K562 (cell line): ENCODE results near the gene C17orf75. TPM values are rescaled to one million over a fixed set of nuclear protein-coding genes. Genes with fewer than 3 reads are reported as not detected.
A peak's percentile ranks its signal among the peaks of the same experiment; 100 is the strongest.

Experiments
- CEBPG ChIP-seq, 3 experiments: fragments of 200-800 bp in 1 of 3; sonication (Bioruptor generic) in 1 of 3; sonication (generic) in 1 of 3; formaldehyde crosslinking in 1 of 3; IDR thresholded peaks in 2 of 3; conservative IDR thresholded peaks in 1 of 3; 2 replicates each; pipeline versions ENCODE4 v1.6.1 to v1.8.0; 2016 to 2022; ENCODE audit warnings: missing compliant biosample characterization in 2 of 3, missing genetic modification characterization in 2 of 3, mild to moderate bottlenecking in 1 of 3, missing genetic modification reagents in 1 of 3
- CSDE1 ChIP-seq, 2 experiments: fragments of 450-650 bp; IDR thresholded peaks; 2 replicates each; pipeline ENCODE4 v1.6.1; 2016; ENCODE audit warnings: mild to moderate bottlenecking in 1 of 2
- DPF2 ChIP-seq: fragments of 450-650 bp; IDR thresholded peaks from 2 replicates; pipeline ENCODE4 v1.6.1; 2016
- GATA2 ChIP-seq: sonication (generic); formaldehyde crosslinking; IDR thresholded peaks from 2 replicates; pipeline ENCODE4 v1.4.0; 2020; ENCODE audit warnings: mild to moderate bottlenecking, missing genetic modification reagents
- MBD2 ChIP-seq: sonication (generic); IDR thresholded peaks from 2 replicates; pipeline ENCODE4 v1.6.1; 2016; ENCODE audit warnings: low read depth, borderline replicate concordance
- MEF2D ChIP-seq: conservative IDR thresholded peaks from 2 replicates; pipeline ENCODE4 v1.6.1; 2016; ENCODE audit warnings: low read depth, missing genetic modification characterization, missing compliant biosample characterization
- NR3C1 ChIP-seq: sonication (generic); formaldehyde crosslinking; IDR thresholded peaks from 2 replicates; pipeline ENCODE4 v1.8.1; 2022; ENCODE audit warnings: missing genetic modification reagents
- RAD21 ChIP-seq, 2 experiments: fragments of 250-450 bp in 1 of 2; fragments of 450-650 bp in 1 of 2; sonication (Bioruptor Pico) in 1 of 2; formaldehyde crosslinking in 1 of 2; IDR thresholded peaks in 1 of 2; conservative IDR thresholded peaks in 1 of 2; 2 replicates each; pipeline versions ENCODE4 v1.4.0 to v1.8.0; 2020 to 2022; ENCODE audit warnings: mild to moderate bottlenecking in 2 of 2, moderate library complexity in 1 of 2
- RBM34 ChIP-seq: fragments of 200-400 bp; formaldehyde crosslinking; IDR thresholded peaks from 2 replicates; pipeline ENCODE4 v1.6.1; 2018; ENCODE audit warnings: low read length, borderline replicate concordance; ENCODE audit not compliant: insufficient read depth
- RFX5 ChIP-seq: IDR thresholded peaks from 2 replicates; pipeline ENCODE4 v1.6.1; 2011; ENCODE audit warnings: low read depth, mild to moderate bottlenecking, improper control_type of control experiment, low read length
- SMC3 ChIP-seq: conservative IDR thresholded peaks from 2 replicates; pipeline ENCODE4 v1.6.1; 2011; ENCODE audit warnings: low read depth, low read length, improper control_type of control experiment; ENCODE audit not compliant: insufficient read depth
- SP1 ChIP-seq: sonication (generic); formaldehyde crosslinking; IDR thresholded peaks from 2 replicates; pipeline ENCODE4 v1.8.1; 2022; ENCODE audit warnings: mild to moderate bottlenecking, missing genetic modification reagents
- TAF7 ChIP-seq: fragments of 450-650 bp; IDR thresholded peaks from 2 replicates; pipeline ENCODE4 v1.6.1; 2016; ENCODE audit warnings: missing genetic modification characterization, missing compliant biosample characterization
- THRAP3 ChIP-seq: fragments of 450-650 bp; IDR thresholded peaks from 2 replicates; pipeline ENCODE4 v1.6.1; 2016; ENCODE audit warnings: mild to moderate bottlenecking, inconsistent platforms, borderline replicate concordance
- ZFPM2 ChIP-seq: fragments of 250-450 bp; sonication (Bioruptor Pico); IDR thresholded peaks from 2 replicates; pipeline ENCODE4 v1.5.1; 2022; ENCODE audit warnings: mild to moderate bottlenecking
- ZFX ChIP-seq: sonication (generic); formaldehyde crosslinking; IDR thresholded peaks from 2 replicates; pipeline ENCODE4 v1.8.0; 2022; ENCODE audit warnings: mild to moderate bottlenecking, missing genetic modification reagents, moderate library complexity
- polyA plus RNA-seq, 8 experiments: library from polyadenylated mRNA; depleted of rRNA in 4 of 8; stranded (reverse) in 5 of 8; unstranded in 3 of 8; fragments of >200 nt; fragmentation: Nextera tagmentation in 2 of 8; fragmentation: Illumina TruSeq in 1 of 8; extraction: Ambion mirVana in 2 of 8; extraction: Trizol in 1 of 8; gene quantifications; 2 replicates each; pipeline versions ENCODE4 v1.2.1 to v1.2.3, GENCODE V29; 2011 to 2014; ENCODE audit warnings: inconsistent platforms in 1 of 8, missing spikeins in 1 of 8
- total RNA-seq, 7 experiments: library from RNA; depleted of rRNA in 6 of 7; stranded (reverse); fragments of >200 nt in 6 of 7; fragmentation: Illumina TruSeq in 2 of 7; extraction: Trizol in 2 of 7; gene quantifications; 2 replicates each; pipeline versions ENCODE4 v1.2.1 to v1.2.3, GENCODE V29; 2011 to 2021; ENCODE audit warnings: low replicate concordance in 1 of 7
- TF ChIP-seq, protein P1 (sequence below): fragments of 250-450 bp; sonication (Bioruptor Pico); IDR thresholded peaks from 2 replicates; pipeline ENCODE4 v1.8.0; 2021; ENCODE audit warnings: moderate library complexity, mild to moderate bottlenecking, inconsistent platforms
- TF ChIP-seq, protein P2 (sequence below), 2 experiments: fragments of 200-800 bp in 1 of 2; sonication (Bioruptor generic) in 1 of 2; sonication (generic) in 1 of 2; formaldehyde crosslinking in 1 of 2; IDR thresholded peaks in 1 of 2; conservative IDR thresholded peaks in 1 of 2; 2 replicates each; pipeline versions ENCODE4 v1.5.0 to v1.6.1; 2016 to 2020; ENCODE audit warnings: missing compliant biosample characterization in 1 of 2, missing genetic modification characterization in 1 of 2, missing genetic modification reagents in 1 of 2
- TF ChIP-seq, protein P3 (sequence below): sonication (generic); formaldehyde crosslinking; IDR thresholded peaks from 2 replicates; pipeline ENCODE4 v1.4.0; 2020; ENCODE audit warnings: mild to moderate bottlenecking, missing genetic modification reagents

Gene C17orf75
- total and polyA plus RNA-seq, 9 of the 15 experiments (the other 6 are each of a cell fraction or from before 2014, with no cell fraction given): 15.5 to 55.7 (median 18.5) TPM

DNA sequence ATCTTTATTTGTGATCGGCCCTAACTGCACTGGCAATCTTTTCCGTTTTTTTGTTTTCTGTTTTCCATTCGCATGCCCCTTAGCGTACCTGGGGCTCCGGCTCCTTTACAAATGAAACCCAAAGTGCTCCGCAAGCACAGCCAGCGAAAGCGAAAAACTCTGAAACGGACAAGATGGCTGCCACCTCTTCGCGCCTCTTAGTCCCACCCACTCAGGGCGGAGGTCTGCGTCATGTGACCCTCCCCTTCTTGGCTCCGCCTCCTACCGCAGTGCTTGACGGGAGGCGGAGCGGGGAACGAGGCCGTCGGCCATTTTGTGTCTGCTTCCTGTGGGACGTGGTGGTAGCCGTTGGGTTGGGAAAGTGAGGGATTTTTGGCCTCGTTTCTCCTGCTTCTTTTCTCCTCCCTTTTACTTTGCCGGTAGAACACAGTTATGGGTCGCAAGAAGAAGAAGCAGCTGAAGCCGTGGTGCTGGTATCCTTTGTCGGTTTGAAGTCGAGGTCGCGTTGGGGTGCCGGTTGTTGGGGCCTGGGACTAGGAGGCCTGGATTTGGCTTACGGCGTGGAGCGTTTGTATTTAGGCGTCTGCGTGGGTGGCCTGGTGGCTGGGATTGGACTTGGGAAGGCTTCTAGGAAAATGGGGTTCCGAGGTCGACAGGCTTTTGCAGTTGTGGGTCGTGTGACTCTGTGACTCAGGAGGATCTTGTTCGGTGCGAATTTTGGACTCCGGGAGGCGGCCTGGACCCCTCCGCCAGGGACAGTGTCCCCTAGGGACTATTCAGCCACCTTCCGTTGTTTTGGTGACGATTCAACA, 8.1 kb upstream of the C17orf75 start, which contains the start of gene ZNF207 (continued):
- no peak; a peak in 1 of 4 replicates for TF ChIP-seq CSDE1 (IDR thresholded peaks at IDR 0.05)
- TF ChIP-seq, protein P1, sequence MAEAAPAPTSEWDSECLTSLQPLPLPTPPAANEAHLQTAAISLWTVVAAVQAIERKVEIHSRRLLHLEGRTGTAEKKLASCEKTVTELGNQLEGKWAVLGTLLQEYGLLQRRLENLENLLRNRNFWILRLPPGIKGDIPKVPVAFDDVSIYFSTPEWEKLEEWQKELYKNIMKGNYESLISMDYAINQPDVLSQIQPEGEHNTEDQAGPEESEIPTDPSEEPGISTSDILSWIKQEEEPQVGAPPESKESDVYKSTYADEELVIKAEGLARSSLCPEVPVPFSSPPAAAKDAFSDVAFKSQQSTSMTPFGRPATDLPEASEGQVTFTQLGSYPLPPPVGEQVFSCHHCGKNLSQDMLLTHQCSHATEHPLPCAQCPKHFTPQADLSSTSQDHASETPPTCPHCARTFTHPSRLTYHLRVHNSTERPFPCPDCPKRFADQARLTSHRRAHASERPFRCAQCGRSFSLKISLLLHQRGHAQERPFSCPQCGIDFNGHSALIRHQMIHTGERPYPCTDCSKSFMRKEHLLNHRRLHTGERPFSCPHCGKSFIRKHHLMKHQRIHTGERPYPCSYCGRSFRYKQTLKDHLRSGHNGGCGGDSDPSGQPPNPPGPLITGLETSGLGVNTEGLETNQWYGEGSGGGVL (CRISPR knock-in tag): no peak
- no peak for TF ChIP-seq SMC3
- TF ChIP-seq SP1 (CRISPR knock-in tag): peak; percentile 88
- TF ChIP-seq ZFPM2 (CRISPR knock-in tag): no peak
- TF ChIP-seq THRAP3: no peak
- TF ChIP-seq GATA2 (CRISPR knock-in tag): no peak
- TF ChIP-seq, protein P2, sequence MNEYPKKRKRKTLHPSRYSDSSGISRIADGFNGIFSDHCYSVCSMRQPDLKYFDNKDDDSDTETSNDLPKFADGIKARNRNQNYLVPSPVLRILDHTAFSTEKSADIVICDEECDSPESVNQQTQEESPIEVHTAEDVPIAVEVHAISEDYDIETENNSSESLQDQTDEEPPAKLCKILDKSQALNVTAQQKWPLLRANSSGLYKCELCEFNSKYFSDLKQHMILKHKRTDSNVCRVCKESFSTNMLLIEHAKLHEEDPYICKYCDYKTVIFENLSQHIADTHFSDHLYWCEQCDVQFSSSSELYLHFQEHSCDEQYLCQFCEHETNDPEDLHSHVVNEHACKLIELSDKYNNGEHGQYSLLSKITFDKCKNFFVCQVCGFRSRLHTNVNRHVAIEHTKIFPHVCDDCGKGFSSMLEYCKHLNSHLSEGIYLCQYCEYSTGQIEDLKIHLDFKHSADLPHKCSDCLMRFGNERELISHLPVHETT (CRISPR knock-in tag; conservative IDR thresholded peaks at IDR 0.05 in 1 of 2, IDR thresholded peaks at IDR 0.05 in 1 of 2): 0 out of 4 replicates have a peak, but pooled peaks of 1 of the 2 experiments have one; percentile 35
- TF ChIP-seq NR3C1 (CRISPR knock-in tag): no peak
- peak; percentile 93 for TF ChIP-seq TAF7 (tag)
- no peak for TF ChIP-seq CEBPG (CRISPR knock-in tag; IDR thresholded peaks at IDR 0.05)
- TF ChIP-seq CEBPG (tag; conservative IDR thresholded peaks at IDR 0.05 in 1 of 2, IDR thresholded peaks at IDR 0.05 in 1 of 2): no peak
- TF ChIP-seq RBM34: no peak
- TF ChIP-seq RFX5: no peak
- peak; percentile 20; the same call in 1 of the 2 replicates for TF ChIP-seq DPF2
- TF ChIP-seq, protein P3, sequence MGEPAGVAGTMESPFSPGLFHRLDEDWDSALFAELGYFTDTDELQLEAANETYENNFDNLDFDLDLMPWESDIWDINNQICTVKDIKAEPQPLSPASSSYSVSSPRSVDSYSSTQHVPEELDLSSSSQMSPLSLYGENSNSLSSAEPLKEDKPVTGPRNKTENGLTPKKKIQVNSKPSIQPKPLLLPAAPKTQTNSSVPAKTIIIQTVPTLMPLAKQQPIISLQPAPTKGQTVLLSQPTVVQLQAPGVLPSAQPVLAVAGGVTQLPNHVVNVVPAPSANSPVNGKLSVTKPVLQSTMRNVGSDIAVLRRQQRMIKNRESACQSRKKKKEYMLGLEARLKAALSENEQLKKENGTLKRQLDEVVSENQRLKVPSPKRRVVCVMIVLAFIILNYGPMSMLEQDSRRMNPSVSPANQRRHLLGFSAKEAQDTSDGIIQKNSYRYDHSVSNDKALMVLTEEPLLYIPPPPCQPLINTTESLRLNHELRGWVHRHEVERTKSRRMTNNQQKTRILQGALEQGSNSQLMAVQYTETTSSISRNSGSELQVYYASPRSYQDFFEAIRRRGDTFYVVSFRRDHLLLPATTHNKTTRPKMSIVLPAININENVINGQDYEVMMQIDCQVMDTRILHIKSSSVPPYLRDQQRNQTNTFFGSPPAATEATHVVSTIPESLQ (CRISPR knock-in tag): no peak
- TF ChIP-seq MEF2D (tag): 0 out of 2 replicates have a peak, but pooled peaks have one; percentile 44
- peak; percentile 60; the same call in 1 of the 2 replicates for TF ChIP-seq MBD2
- TF ChIP-seq ZFX (CRISPR knock-in tag): peak; percentile 98
- TF ChIP-seq RAD21 (CRISPR knock-in tag; conservative IDR thresholded peaks at IDR 0.05 in 1 of 2, IDR thresholded peaks at IDR 0.05 in 1 of 2): no peak
